GM12878 (cell line): Measurements from ENCODE around the gene EXOC1L. TPM values are rescaled to one million over a fixed set of nuclear protein-coding genes. Genes with fewer than 3 reads are reported as not detected.

Experiments used
- BCL11A ChIP-seq: IDR thresholded peaks from 2 replicates; pipeline ENCODE4 v1.6.1; 2011; ENCODE audit warnings: low read depth, low read length
- BHLHE40 ChIP-seq, 2 experiments: fragments of 450-650 bp in 1 of 2; IDR thresholded peaks; 2 replicates each; pipeline ENCODE4 v1.6.1; 2011 to 2017; ENCODE audit warnings: low read depth in 2 of 2, borderline replicate concordance in 1 of 2, improper control_type of control experiment in 1 of 2, low read length in 1 of 2, mild to moderate bottlenecking in 1 of 2
- CBX5 ChIP-seq: sonication (generic); IDR thresholded peaks from 2 replicates; pipeline ENCODE4 v1.6.1; 2016; ENCODE audit warnings: low read depth, moderate library complexity, mild to moderate bottlenecking, inconsistent platforms
- CEBPB ChIP-seq, 2 experiments: fragments of 150-350 bp in 1 of 2; IDR thresholded peaks; 2 replicates each; pipeline ENCODE4 v1.6.1; 2012 to 2014; ENCODE audit warnings: low read depth in 2 of 2, low read length in 2 of 2, borderline replicate concordance in 1 of 2, inconsistent platforms in 1 of 2
- CEBPZ ChIP-seq: fragments of 150-350 bp; IDR thresholded peaks from 2 replicates; pipeline ENCODE4 v1.6.1; 2016; ENCODE audit warnings: low read depth, low read length
- EP300 ChIP-seq, 2 experiments: fragments of 150-350 bp in 1 of 2; IDR thresholded peaks; 2 replicates each; pipeline ENCODE4 v1.6.1; 2011 to 2012; ENCODE audit warnings: low read depth in 2 of 2, low read length in 2 of 2, borderline replicate concordance in 1 of 2, improper control_type of control experiment in 1 of 2, inconsistent platforms in 1 of 2; ENCODE audit not compliant: control insufficient read depth in 1 of 2
- ESRRA ChIP-seq: IDR thresholded peaks from 2 replicates; pipeline ENCODE4 v1.6.1; 2012; ENCODE audit warnings: mild to moderate bottlenecking, low read length, improper control_type of control experiment
- GABPA ChIP-seq: IDR thresholded peaks from 2 replicates; pipeline ENCODE4 v1.6.1; 2014; ENCODE audit warnings: antibody characterized with exemption, low read depth, mild to moderate bottlenecking, inconsistent platforms
- MLLT1 ChIP-seq: fragments of 450-650 bp; IDR thresholded peaks from 2 replicates; pipeline ENCODE4 v1.6.1; 2016; ENCODE audit warnings: mild to moderate bottlenecking
- MYB ChIP-seq: fragments of 150-350 bp; IDR thresholded peaks from 2 replicates; pipeline ENCODE4 v1.6.1; 2014; ENCODE audit warnings: mild to moderate bottlenecking, low read depth, low read length, borderline replicate concordance
- NFIC ChIP-seq: IDR thresholded peaks from 2 replicates; pipeline ENCODE4 v1.6.1; 2012; ENCODE audit warnings: low read depth, mild to moderate bottlenecking, inconsistent platforms, low read length, moderate library complexity
- NFYA ChIP-seq: IDR thresholded peaks from 2 replicates; pipeline ENCODE4 v1.6.1; 2011; ENCODE audit warnings: low read depth, mild to moderate bottlenecking, low read length, improper control_type of control experiment, borderline replicate concordance
- NRF1 ChIP-seq: conservative IDR thresholded peaks from 2 replicates; pipeline ENCODE4 v1.6.1; 2011; ENCODE audit warnings: mild to moderate bottlenecking, low read depth, low read length, improper control_type of control experiment
- PAX5 ChIP-seq: IDR thresholded peaks from 2 replicates; pipeline ENCODE4 v1.6.1; 2011; ENCODE audit warnings: low read depth, low read length, borderline replicate concordance
- RCOR1 ChIP-seq: conservative IDR thresholded peaks from 2 replicates; pipeline ENCODE4 v1.6.1; 2012; ENCODE audit warnings: low read depth, low read length, improper control_type of control experiment
- SP1 ChIP-seq: IDR thresholded peaks from one replicate; pipeline ENCODE4 v1.6.1; 2011; ENCODE audit warnings: low read depth, low read length
- STAT1 ChIP-seq: fragments of 450-650 bp; conservative IDR thresholded peaks from 2 replicates; pipeline ENCODE4 v1.6.1; 2014; ENCODE audit warnings: antibody characterized with exemption, mild to moderate bottlenecking
- SUZ12 ChIP-seq: fragments of 200-600 bp; sonication (generic); IDR thresholded peaks from one replicate; pipeline ENCODE4 v1.6.1; 2018; ENCODE audit warnings: antibody characterized with exemption, mild to moderate bottlenecking; ENCODE audit not compliant: unreplicated experiment
- ZNF384 ChIP-seq: IDR thresholded peaks from 2 replicates; pipeline ENCODE4 v1.6.1; 2012; ENCODE audit warnings: low read depth, mild to moderate bottlenecking, low read length, improper control_type of control experiment, borderline replicate concordance
- polyA plus RNA-seq, 11 experiments: library from polyadenylated mRNA; depleted of rRNA in 4 of 11; unstranded in 6 of 11; stranded (reverse) in 5 of 11; fragments of >200 nt; fragmentation: Nextera tagmentation in 4 of 11; fragmentation: Illumina TruSeq in 1 of 11; extraction: Ambion mirVana in 4 of 11; extraction: Trizol in 1 of 11; gene quantifications; 1 replicate in 1 of 11; 2 replicates in 10 of 11; pipeline versions ENCODE4 v1.2.1 to v1.2.3, GENCODE V29; 2011 to 2016; ENCODE audit warnings: inconsistent platforms in 2 of 11, missing spikeins in 2 of 11, low read depth in 1 of 11
- total RNA-seq, 4 experiments: library from RNA; depleted of rRNA in 3 of 4; stranded (reverse); fragments of >200 nt in 3 of 4; fragmentation: Illumina TruSeq in 1 of 4; extraction: Trizol in 1 of 4; gene quantifications; 2 replicates each; pipeline versions ENCODE4 v1.2.1 to v1.2.3, GENCODE V29; 2013 to 2021
- TF ChIP-seq, protein P1 (sequence below): fragments of 450-650 bp; conservative IDR thresholded peaks from 2 replicates; pipeline ENCODE4 v1.6.1; 2017; ENCODE audit warnings: mild to moderate bottlenecking, moderate library complexity
- TF ChIP-seq, protein P2 (sequence below), 3 experiments: IDR thresholded peaks in 2 of 3; conservative IDR thresholded peaks in 1 of 3; 2 replicates each; pipeline ENCODE4 v1.5.1; 2011; ENCODE audit warnings: low read depth in 3 of 3, low read length in 3 of 3, mild to moderate bottlenecking in 3 of 3, control low read depth in 2 of 3, moderate library complexity in 2 of 3, inconsistent platforms in 1 of 3, mixed read lengths in 1 of 3; ENCODE audit not compliant: control insufficient read depth in 2 of 3, insufficient read depth in 1 of 3; ENCODE audit errors: extremely low read depth in 1 of 3

Gene EXOC1L
- total and polyA plus RNA-seq, 10 of the 15 experiments (the other 5 are each of a cell fraction or from before 2014, with no cell fraction given), result not detected

DNA sequence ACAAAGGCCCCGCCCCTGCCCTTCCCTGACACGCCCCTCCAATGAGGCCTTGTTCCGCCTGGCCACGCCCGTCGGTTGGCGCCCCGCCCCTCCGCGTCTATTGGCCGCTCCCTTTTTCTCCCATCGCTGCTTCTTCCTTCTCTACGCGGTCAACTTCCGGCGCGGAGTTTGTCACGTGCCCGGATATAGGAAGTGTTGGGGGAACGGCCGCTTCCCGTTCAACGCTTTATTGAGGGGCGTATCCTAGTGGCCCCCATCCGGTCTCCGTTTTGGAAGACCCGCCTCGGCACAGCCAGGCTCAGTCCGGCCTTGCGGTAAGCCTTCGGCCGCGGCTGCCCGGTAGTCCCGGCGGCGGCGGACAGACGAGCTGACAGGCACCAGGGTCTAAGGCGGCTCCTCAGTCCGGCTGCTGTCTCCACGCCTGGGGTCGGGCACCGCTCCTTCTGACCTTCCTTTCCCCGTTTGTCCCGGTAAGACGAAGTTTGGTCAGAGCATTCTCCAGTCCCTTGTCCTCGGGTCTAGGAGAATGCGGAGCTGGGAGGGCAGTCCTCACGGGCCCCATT, 34.0 kb downstream of the EXOC1L start, which contains the start of gene EXOC1 (continued):
- TF ChIP-seq NRF1, result no peak
- peak; percentile 85 to 97 for TF ChIP-seq BHLHE40 (IDR thresholded peaks at IDR 0.05; ENCODE audit: borderline replicate concordance in 1 of 2, low read depth in 2 of 2, low read length in 1 of 2)
- 0 out of 2 replicates have a peak, but pooled peaks have one; percentile 55 for TF ChIP-seq MLLT1
- no peak for TF ChIP-seq BCL11A
- TF ChIP-seq RCOR1, result 0 out of 2 replicates have a peak, but pooled peaks have one; percentile 47
- 0 out of 2 replicates have a peak, but pooled peaks have one; percentile 28 for TF ChIP-seq PAX5
- TF ChIP-seq GABPA, result peak; percentile 96
- peak; percentile 10 for TF ChIP-seq SP1
- no peak for TF ChIP-seq CEBPB (IDR thresholded peaks at IDR 0.05; ENCODE audit: borderline replicate concordance in 1 of 2, low read depth in 2 of 2, low read length in 2 of 2)
- TF ChIP-seq, protein P1, sequence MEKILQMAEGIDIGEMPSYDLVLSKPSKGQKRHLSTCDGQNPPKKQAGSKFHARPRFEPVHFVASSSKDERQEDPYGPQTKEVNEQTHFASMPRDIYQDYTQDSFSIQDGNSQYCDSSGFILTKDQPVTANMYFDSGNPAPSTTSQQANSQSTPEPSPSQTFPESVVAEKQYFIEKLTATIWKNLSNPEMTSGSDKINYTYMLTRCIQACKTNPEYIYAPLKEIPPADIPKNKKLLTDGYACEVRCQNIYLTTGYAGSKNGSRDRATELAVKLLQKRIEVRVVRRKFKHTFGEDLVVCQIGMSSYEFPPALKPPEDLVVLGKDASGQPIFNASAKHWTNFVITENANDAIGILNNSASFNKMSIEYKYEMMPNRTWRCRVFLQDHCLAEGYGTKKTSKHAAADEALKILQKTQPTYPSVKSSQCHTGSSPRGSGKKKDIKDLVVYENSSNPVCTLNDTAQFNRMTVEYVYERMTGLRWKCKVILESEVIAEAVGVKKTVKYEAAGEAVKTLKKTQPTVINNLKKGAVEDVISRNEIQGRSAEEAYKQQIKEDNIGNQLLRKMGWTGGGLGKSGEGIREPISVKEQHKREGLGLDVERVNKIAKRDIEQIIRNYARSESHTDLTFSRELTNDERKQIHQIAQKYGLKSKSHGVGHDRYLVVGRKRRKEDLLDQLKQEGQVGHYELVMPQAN, result peak; percentile 88
- peak; percentile 56; the same call in 1 of the 2 replicates for TF ChIP-seq CBX5
- no peak for TF ChIP-seq ESRRA
- no peak; the same call in 1 of the 2 replicates for TF ChIP-seq MYB
- TF ChIP-seq CEBPZ, result no peak
- no peak for TF ChIP-seq NFYA
- no peak for TF ChIP-seq SUZ12
- TF ChIP-seq, protein P2, sequence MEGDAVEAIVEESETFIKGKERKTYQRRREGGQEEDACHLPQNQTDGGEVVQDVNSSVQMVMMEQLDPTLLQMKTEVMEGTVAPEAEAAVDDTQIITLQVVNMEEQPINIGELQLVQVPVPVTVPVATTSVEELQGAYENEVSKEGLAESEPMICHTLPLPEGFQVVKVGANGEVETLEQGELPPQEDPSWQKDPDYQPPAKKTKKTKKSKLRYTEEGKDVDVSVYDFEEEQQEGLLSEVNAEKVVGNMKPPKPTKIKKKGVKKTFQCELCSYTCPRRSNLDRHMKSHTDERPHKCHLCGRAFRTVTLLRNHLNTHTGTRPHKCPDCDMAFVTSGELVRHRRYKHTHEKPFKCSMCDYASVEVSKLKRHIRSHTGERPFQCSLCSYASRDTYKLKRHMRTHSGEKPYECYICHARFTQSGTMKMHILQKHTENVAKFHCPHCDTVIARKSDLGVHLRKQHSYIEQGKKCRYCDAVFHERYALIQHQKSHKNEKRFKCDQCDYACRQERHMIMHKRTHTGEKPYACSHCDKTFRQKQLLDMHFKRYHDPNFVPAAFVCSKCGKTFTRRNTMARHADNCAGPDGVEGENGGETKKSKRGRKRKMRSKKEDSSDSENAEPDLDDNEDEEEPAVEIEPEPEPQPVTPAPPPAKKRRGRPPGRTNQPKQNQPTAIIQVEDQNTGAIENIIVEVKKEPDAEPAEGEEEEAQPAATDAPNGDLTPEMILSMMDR (IDR thresholded peaks at IDR 0.05 in 2 of 3, conservative IDR thresholded peaks at IDR 0.05 in 1 of 3; ENCODE audit: control insufficient read depth in 2 of 3, extremely low read depth in 1 of 3, insufficient read depth in 1 of 3, low read depth in 3 of 3, low read length in 3 of 3), result no peak
- TF ChIP-seq EP300 (IDR thresholded peaks at IDR 0.05; ENCODE audit: borderline replicate concordance in 1 of 2, control insufficient read depth in 1 of 2, low read depth in 2 of 2, low read length in 2 of 2), result no peak
- no peak for TF ChIP-seq ZNF384
- TF ChIP-seq STAT1, result peak; percentile 73; the same call in 1 of the 2 replicates
- TF ChIP-seq NFIC, result no peak
